Endothelial cell of umbilical vein (primary cell): ENCODE data around the gene USH2A. TPM values are rescaled to one million over a fixed set of nuclear protein-coding genes. Genes with fewer than 3 reads are reported as not detected.

ENCODE experiments used
- BruUV-seq: library from RNA; stranded (reverse); fragments of 400-500 nt; replicated peaks from 2 replicates; lab custom pipeline; 2021; lab: Mats Ljungman, UMichigan
- CTCF ChIA-PET: fragments of 300-600, 350-600 bp; sonication (Branson Sonifier 250); formaldehyde crosslinking; loops from one replicate; lab custom pipeline; 2021; ENCODE audit warnings: antibody characterized with exemption, inconsistent platforms; lab: Charles Lee
- POLR2A ChIA-PET: fragments of 300-600, 350-600 bp; sonication (Branson Sonifier 250); formaldehyde crosslinking; loops from one replicate; lab custom pipeline; 2021; ENCODE audit warnings: antibody characterized with exemption, inconsistent platforms; lab: Charles Lee
- DNase-seq: peaks from one replicate; pipeline ENCODE4 v3.0.0-alpha.2; 2011; ENCODE audit warnings: low read depth, low spot score
- FAIRE-seq: peaks from 2 replicates; lab custom pipeline; 2011; peaks lifted over from hg19 to GRCh38; lab: Jason Lieb, UNC
- H2AFZ ChIP-seq: 2 replicates; pipeline ENCODE4 v1.6.0; 2012; ENCODE audit warnings: low read depth, low read length, control low read depth, inconsistent platforms
- H3K27ac ChIP-seq: 2 replicates; pipeline ENCODE4 v1.5.1; 2011; ENCODE audit warnings: low read depth, mild to moderate bottlenecking, control low read depth, low read length, moderate library complexity; ENCODE audit not compliant: insufficient read depth
- H3K27me3 ChIP-seq, 2 experiments: 2 replicates each; pipeline versions ENCODE4 v1.6.0 to v1.6.1; 2011; ENCODE audit warnings: low read length in 2 of 2, mixed read lengths in 1 of 2; ENCODE audit not compliant: control insufficient read depth in 2 of 2, insufficient read depth in 2 of 2
- H3K36me3 ChIP-seq, 2 experiments: 2 replicates in 1 of 2; 3 replicates in 1 of 2; pipeline ENCODE4 v1.5.1; 2011; ENCODE audit warnings: low read length in 2 of 2, mild to moderate bottlenecking in 1 of 2, moderate library complexity in 1 of 2; ENCODE audit not compliant: control insufficient read depth in 2 of 2, insufficient read depth in 2 of 2; ENCODE audit errors: extremely low read depth in 1 of 2
- H3K4me1 ChIP-seq: 3 replicates; pipeline ENCODE4 v1.5.1; 2011; ENCODE audit warnings: mild to moderate bottlenecking, low read length; ENCODE audit not compliant: control insufficient read depth, insufficient read depth; ENCODE audit errors: extremely low read depth
- H3K4me2 ChIP-seq: 2 replicates; pipeline ENCODE4 v1.6.1; 2011; ENCODE audit warnings: low read length, control low read depth, mixed read lengths; ENCODE audit not compliant: insufficient read depth
- H3K4me3 ChIP-seq, 3 experiments: fragments of 200-600 bp in 1 of 3; sonication (generic), shearing (Covaris generic) in 1 of 3; replicated peaks in 1 of 3; 2 replicates each; pipeline ENCODE4 v1.5.1; 2011 to 2016; ENCODE audit warnings: control low read depth in 3 of 3, low read length in 3 of 3, mild to moderate bottlenecking in 2 of 3, inconsistent platforms in 1 of 3, low read depth in 1 of 3, moderate library complexity in 1 of 3; ENCODE audit not compliant: insufficient read depth in 1 of 3
- H3K79me2 ChIP-seq: 2 replicates; pipeline ENCODE4 v1.6.0; 2012; ENCODE audit warnings: low read length, inconsistent platforms; ENCODE audit not compliant: control insufficient read depth, insufficient read depth
- H3K9ac ChIP-seq: replicated peaks from 2 replicates; pipeline ENCODE3; 2011; ENCODE audit warnings: low read length, control low read depth; ENCODE audit not compliant: insufficient read depth; ENCODE audit errors: extremely low read depth
- H3K9me1 ChIP-seq: replicated peaks from 3 replicates; pipeline ENCODE4 v1.6.0; 2011; ENCODE audit warnings: mild to moderate bottlenecking, low read length; ENCODE audit not compliant: control insufficient read depth, insufficient read depth; ENCODE audit errors: extremely low read depth
- H3K9me3 ChIP-seq: replicated peaks from 2 replicates; pipeline ENCODE4 v1.5.1; 2012; ENCODE audit warnings: low read length, inconsistent platforms; ENCODE audit not compliant: control insufficient read depth, insufficient read depth
- H4K20me1 ChIP-seq: replicated peaks from 2 replicates; pipeline ENCODE3; 2011; ENCODE audit warnings: mild to moderate bottlenecking, low read length; ENCODE audit not compliant: control insufficient read depth, insufficient read depth; ENCODE audit errors: extremely low read depth
- EZH2 ChIP-seq: IDR thresholded peaks from 2 replicates; pipeline ENCODE4 v1.6.1; 2012; ENCODE audit warnings: borderline replicate concordance, low read depth, mild to moderate bottlenecking, moderate library complexity, low read length, inconsistent platforms; ENCODE audit not compliant: severe bottlenecking
- FOS ChIP-seq: IDR thresholded peaks from 2 replicates; pipeline ENCODE4 v1.6.1; 2011; ENCODE audit warnings: mild to moderate bottlenecking, low read length, moderate library complexity, borderline replicate concordance; ENCODE audit not compliant: insufficient read depth
- GATA2 ChIP-seq: IDR thresholded peaks from 2 replicates; pipeline ENCODE4 v1.7.0; 2011; ENCODE audit warnings: low read depth, mild to moderate bottlenecking, moderate library complexity, mixed read lengths, low read length; ENCODE audit not compliant: insufficient read length, insufficient read depth
- JUN ChIP-seq: IDR thresholded peaks from 2 replicates; pipeline ENCODE4 v1.6.1; 2011; ENCODE audit warnings: borderline replicate concordance, low read depth; ENCODE audit not compliant: insufficient read length, insufficient read depth
- MAX ChIP-seq: IDR thresholded peaks from 2 replicates; pipeline ENCODE4 v1.6.1; 2011; ENCODE audit not compliant: insufficient read depth, insufficient read length
- MYC ChIP-seq: IDR thresholded peaks from one replicate; pipeline ENCODE4 v1.6.1; 2011; ENCODE audit warnings: mild to moderate bottlenecking, low read depth, low read length
- POLR2A ChIP-seq: IDR thresholded peaks from 2 replicates; pipeline ENCODE4 v1.6.1; 2012; ENCODE audit warnings: low read depth, mild to moderate bottlenecking, control low read depth, low read length
- POLR2AphosphoS5 ChIP-seq: IDR thresholded peaks from 2 replicates; pipeline ENCODE4 v1.6.1; 2012; ENCODE audit warnings: low read depth, mild to moderate bottlenecking, control low read depth, low read length, moderate library complexity; ENCODE audit not compliant: insufficient read depth
- dilution Hi-C: fragments of 300-500 bp; cut with MboI; formaldehyde crosslinking; loops from one replicate; pipeline ENCODE4 v1.15.0; 2019; ENCODE audit warnings: low sequenced_read_pairs; ENCODE audit not compliant: extremely low pct_ligation_motif_present
- intact Hi-C: fragments of 100-400 bp; cut with micrococcal nuclease; formaldehyde crosslinking; loops from one replicate; pipeline ENCODE4 v1.10.0; 2022
- polyA plus RNA-seq, 4 experiments: library from polyadenylated mRNA; depleted of rRNA in 3 of 4; stranded (reverse) in 3 of 4; unstranded in 1 of 4; fragments of >200 nt; gene quantifications; 2 replicates each; pipeline versions ENCODE4 v1.2.1 to v1.2.3, GENCODE V29; 2011 to 2012; ENCODE audit warnings: missing spikeins in 1 of 4
- total RNA-seq: library from RNA; stranded (reverse); gene quantifications from 2 replicates; pipeline ENCODE4 v1.2.3, GENCODE V29; 2021
- TF ChIP-seq, protein P1 (sequence below), 2 donors: IDR thresholded peaks; 1 replicate in 1 of 2; 2 replicates in 1 of 2; pipeline ENCODE4 v1.5.1; 2011; ENCODE audit warnings: low read length in 2 of 2, mild to moderate bottlenecking in 2 of 2, moderate library complexity in 2 of 2, control low read depth in 1 of 2, inconsistent platforms in 1 of 2, low read depth in 1 of 2; ENCODE audit not compliant: insufficient read depth in 1 of 2; ENCODE audit errors: extremely low read depth in 1 of 2

Gene USH2A
- total and polyA plus RNA-seq, 2 donors (not counting 3 experiments of a cell fraction or from before 2014, with no cell fraction given) = not detected

GRCh38 chr1:215754112-215754511 lies 669.1 kb downstream of the USH2A start:
- Histone ChIP-seq H4K20me1 (no peaks in the 10 kb centered on the region), H2AFZ (no peak overlapping the region), H3K9me1 (no peaks in the 10 kb centered on the region), H3K27me3 (no peaks in the 10 kb centered on the region), H3K9me3 (peaks cover 2% of the 10 kb centered on the region), H3K27ac (no peak overlapping the region), H3K4me1 (no peaks in the 10 kb centered on the region), H3K79me2 (no peaks in the 10 kb centered on the region), H3K36me3 (no peaks in the 10 kb centered on the region), H3K9ac (no peak overlapping the region), H3K4me2 (no peak overlapping the region), H3K4me3 (no peak overlapping the region)
- intact Hi-C loops = no loop called here
- no peak for TF ChIP-seq JUN
- no peak for TF ChIP-seq EZH2
- TF ChIP-seq POLR2A = no peak
- no peak for TF ChIP-seq MYC
- TF ChIP-seq MAX = no peak
- TF ChIP-seq FOS = no peak
- TF ChIP-seq, protein P1, sequence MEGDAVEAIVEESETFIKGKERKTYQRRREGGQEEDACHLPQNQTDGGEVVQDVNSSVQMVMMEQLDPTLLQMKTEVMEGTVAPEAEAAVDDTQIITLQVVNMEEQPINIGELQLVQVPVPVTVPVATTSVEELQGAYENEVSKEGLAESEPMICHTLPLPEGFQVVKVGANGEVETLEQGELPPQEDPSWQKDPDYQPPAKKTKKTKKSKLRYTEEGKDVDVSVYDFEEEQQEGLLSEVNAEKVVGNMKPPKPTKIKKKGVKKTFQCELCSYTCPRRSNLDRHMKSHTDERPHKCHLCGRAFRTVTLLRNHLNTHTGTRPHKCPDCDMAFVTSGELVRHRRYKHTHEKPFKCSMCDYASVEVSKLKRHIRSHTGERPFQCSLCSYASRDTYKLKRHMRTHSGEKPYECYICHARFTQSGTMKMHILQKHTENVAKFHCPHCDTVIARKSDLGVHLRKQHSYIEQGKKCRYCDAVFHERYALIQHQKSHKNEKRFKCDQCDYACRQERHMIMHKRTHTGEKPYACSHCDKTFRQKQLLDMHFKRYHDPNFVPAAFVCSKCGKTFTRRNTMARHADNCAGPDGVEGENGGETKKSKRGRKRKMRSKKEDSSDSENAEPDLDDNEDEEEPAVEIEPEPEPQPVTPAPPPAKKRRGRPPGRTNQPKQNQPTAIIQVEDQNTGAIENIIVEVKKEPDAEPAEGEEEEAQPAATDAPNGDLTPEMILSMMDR (IDR thresholded peaks at IDR 0.05; ENCODE audit: extremely low read depth in 1 of 2, insufficient read depth in 1 of 2, low read depth in 1 of 2, low read length in 2 of 2) = no peak
- TF ChIP-seq POLR2AphosphoS5 = no peak
- TF ChIP-seq GATA2 = no peak
- ChIA-PET CTCF (no interaction called here), POLR2A (no interaction called here)
- no peak for FAIRE-seq
- no peak for DNase-seq
- dilution Hi-C loops = no loop called here
- no TSS peak for BruUV-seq
